ENCODE measurements around the gene PIK3CD. TPM values are rescaled to one million over a fixed set of nuclear protein-coding genes. Genes with fewer than 3 reads are reported as not detected.

PIK3CD gene
- total and polyA plus RNA-seq, 2 of the 8 experiments (the other 6 are each of a cell fraction or from before 2014, with no cell fraction given) = 20.6 to 24.1 TPM

DNA sequence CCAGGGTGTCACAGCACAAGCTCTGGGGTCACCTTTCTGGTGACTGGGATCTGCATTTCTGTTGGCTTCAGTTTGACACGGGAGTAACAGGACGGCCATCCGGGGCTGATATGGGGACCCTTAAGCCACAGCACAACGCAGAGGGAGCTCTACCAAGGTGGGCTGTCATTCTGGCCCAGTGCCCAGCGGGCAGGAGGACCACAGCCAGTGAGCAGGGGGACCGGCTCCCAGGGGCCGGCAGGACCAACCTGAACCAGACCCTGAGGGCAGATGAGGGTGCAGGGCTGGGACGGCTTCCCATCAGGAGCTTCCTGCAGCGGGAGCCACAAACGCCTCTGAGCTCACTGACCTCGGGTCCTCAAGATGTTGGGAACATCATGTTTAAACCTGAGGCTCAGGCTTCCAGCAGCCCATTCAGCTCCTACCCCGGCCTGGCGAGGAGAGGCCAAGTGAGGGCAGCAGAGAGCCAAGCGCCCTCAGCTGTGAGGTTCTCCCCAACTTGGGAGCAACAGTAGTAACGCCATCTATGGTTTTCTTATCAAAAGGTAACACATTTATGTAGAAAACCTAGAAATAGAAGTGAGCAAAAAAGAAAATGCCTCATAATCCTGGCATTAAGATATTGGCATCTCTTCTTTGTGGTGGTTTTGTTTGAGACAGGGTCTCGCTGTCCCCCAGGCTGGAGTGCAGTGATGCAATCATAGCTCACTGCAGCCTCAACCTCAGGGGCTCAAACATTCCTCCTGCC, 36.0 kb upstream of the PIK3CD start (continued):
- TF ChIP-seq, protein P1, sequence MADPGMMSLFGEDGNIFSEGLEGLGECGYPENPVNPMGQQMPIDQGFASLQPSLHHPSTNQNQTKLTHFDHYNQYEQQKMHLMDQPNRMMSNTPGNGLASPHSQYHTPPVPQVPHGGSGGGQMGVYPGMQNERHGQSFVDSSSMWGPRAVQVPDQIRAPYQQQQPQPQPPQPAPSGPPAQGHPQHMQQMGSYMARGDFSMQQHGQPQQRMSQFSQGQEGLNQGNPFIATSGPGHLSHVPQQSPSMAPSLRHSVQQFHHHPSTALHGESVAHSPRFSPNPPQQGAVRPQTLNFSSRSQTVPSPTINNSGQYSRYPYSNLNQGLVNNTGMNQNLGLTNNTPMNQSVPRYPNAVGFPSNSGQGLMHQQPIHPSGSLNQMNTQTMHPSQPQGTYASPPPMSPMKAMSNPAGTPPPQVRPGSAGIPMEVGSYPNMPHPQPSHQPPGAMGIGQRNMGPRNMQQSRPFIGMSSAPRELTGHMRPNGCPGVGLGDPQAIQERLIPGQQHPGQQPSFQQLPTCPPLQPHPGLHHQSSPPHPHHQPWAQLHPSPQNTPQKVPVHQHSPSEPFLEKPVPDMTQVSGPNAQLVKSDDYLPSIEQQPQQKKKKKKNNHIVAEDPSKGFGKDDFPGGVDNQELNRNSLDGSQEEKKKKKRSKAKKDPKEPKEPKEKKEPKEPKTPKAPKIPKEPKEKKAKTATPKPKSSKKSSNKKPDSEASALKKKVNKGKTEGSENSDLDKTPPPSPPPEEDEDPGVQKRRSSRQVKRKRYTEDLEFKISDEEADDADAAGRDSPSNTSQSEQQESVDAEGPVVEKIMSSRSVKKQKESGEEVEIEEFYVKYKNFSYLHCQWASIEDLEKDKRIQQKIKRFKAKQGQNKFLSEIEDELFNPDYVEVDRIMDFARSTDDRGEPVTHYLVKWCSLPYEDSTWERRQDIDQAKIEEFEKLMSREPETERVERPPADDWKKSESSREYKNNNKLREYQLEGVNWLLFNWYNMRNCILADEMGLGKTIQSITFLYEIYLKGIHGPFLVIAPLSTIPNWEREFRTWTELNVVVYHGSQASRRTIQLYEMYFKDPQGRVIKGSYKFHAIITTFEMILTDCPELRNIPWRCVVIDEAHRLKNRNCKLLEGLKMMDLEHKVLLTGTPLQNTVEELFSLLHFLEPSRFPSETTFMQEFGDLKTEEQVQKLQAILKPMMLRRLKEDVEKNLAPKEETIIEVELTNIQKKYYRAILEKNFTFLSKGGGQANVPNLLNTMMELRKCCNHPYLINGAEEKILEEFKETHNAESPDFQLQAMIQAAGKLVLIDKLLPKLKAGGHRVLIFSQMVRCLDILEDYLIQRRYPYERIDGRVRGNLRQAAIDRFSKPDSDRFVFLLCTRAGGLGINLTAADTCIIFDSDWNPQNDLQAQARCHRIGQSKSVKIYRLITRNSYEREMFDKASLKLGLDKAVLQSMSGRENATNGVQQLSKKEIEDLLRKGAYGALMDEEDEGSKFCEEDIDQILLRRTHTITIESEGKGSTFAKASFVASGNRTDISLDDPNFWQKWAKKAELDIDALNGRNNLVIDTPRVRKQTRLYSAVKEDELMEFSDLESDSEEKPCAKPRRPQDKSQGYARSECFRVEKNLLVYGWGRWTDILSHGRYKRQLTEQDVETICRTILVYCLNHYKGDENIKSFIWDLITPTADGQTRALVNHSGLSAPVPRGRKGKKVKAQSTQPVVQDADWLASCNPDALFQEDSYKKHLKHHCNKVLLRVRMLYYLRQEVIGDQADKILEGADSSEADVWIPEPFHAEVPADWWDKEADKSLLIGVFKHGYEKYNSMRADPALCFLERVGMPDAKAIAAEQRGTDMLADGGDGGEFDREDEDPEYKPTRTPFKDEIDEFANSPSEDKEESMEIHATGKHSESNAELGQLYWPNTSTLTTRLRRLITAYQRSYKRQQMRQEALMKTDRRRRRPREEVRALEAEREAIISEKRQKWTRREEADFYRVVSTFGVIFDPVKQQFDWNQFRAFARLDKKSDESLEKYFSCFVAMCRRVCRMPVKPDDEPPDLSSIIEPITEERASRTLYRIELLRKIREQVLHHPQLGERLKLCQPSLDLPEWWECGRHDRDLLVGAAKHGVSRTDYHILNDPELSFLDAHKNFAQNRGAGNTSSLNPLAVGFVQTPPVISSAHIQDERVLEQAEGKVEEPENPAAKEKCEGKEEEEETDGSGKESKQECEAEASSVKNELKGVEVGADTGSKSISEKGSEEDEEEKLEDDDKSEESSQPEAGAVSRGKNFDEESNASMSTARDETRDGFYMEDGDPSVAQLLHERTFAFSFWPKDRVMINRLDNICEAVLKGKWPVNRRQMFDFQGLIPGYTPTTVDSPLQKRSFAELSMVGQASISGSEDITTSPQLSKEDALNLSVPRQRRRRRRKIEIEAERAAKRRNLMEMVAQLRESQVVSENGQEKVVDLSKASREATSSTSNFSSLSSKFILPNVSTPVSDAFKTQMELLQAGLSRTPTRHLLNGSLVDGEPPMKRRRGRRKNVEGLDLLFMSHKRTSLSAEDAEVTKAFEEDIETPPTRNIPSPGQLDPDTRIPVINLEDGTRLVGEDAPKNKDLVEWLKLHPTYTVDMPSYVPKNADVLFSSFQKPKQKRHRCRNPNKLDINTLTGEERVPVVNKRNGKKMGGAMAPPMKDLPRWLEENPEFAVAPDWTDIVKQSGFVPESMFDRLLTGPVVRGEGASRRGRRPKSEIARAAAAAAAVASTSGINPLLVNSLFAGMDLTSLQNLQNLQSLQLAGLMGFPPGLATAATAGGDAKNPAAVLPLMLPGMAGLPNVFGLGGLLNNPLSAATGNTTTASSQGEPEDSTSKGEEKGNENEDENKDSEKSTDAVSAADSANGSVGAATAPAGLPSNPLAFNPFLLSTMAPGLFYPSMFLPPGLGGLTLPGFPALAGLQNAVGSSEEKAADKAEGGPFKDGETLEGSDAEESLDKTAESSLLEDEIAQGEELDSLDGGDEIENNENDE (IDR thresholded peaks at IDR 0.05; ENCODE audit: insufficient replicate concordance, low read length) = no peak
- TF ChIP-seq SRF (IDR thresholded peaks at IDR 0.05; ENCODE audit: low read depth, low read length) (no peak), SIRT6 (IDR thresholded peaks at IDR 0.05; ENCODE audit: low read length) (no peak), EP300 (IDR thresholded peaks at IDR 0.05; ENCODE audit: borderline replicate concordance in 1 of 2, low read depth in 2 of 2, low read length in 2 of 2) (no peak), GTF2F1 (IDR thresholded peaks at IDR 0.05; ENCODE audit: borderline replicate concordance, low read depth, low read length) (no peak), RNF2 (IDR thresholded peaks at IDR 0.05; ENCODE audit: borderline replicate concordance, low read depth, low read length, missing control alignments, poor library complexity, severe bottlenecking) (no peak), MAFK (IDR thresholded peaks at IDR 0.05; ENCODE audit: low read depth, low read length) (no peak), KDM1A (IDR thresholded peaks at IDR 0.05; ENCODE audit: borderline replicate concordance, low read length) (no peak)
- TF ChIP-seq, protein P2, sequence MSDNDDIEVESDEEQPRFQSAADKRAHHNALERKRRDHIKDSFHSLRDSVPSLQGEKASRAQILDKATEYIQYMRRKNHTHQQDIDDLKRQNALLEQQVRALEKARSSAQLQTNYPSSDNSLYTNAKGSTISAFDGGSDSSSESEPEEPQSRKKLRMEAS (IDR thresholded peaks at IDR 0.05) = no peak

Data from H1 (cell line).